ENCODE measurements around the gene HACL1.

HACL1 gene

DNA sequence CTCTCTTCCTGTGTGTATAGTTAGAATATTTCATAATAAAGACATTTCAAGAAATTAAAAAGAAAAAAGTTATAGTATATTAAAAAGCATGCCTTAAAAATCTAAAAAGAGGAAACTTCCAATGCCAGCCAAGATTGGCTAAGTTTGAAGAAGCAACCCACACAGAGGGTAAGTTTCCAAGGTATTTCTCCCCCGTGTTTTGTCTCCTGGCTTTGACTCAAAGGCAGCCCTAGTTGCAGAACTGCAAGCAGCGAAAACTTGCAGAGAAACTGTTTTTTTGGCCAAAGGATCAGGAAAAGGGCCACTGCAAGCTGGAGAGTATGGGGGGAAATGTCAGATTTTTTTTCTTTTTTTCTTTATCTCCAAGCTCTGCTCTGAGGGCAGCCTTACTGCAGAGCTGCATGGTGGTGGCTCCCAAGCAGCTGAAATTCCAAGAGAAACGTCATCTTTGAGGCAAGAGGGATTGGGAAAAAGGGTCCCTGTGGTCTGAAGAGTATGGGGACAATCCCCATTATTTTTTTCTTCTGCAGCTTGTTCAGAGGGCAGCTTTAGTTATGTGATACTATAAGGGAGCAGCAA, 23.0 kb downstream of the HACL1 start:
- no peaks in the 10 kb centered on the region for H3K9me3 ChIP-seq (ENCODE audit: control insufficient read depth, insufficient read depth, low read length)
- H3K27me3 ChIP-seq (ENCODE audit: control insufficient read depth, insufficient read depth, low read length), result no peaks in the 10 kb centered on the region
- no peak overlapping the region for H3K9ac ChIP-seq (ENCODE audit: low read depth, low read length)
- no peaks in the 10 kb centered on the region for H3K4me1 ChIP-seq (ENCODE audit: control insufficient read depth, insufficient read depth, low read length)
- no peak overlapping the region for H3K27ac ChIP-seq (ENCODE audit: low read depth, low read length)
- H3K4me3 ChIP-seq (ENCODE audit: low read depth, low read length), result no peak overlapping the region
- peaks cover 76% of the 10 kb centered on the region for H3K36me3 ChIP-seq (ENCODE audit: control insufficient read depth, insufficient read depth, low read length)

DNA sequence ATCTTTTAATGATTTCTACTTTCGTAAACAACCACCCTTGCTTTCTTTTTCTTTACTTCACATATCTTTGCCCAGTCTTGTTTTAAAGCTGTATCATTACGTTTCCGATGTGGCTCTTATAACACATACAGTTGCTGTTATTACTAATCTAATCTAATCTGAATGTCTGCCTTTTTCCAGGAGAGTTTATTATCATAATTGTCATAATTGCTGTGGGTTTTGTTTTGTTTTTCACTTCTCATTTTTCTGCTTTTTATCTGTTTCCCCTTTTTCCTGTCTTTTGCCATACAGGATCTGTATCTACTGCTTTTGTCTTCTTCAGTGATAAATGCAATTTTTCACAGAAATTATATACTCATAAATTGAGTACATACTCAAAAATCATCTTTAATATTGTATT, 24.9 kb downstream of the HACL1 start:
- H3K4me3 ChIP-seq (ENCODE audit: low read depth, low read length), result no peak overlapping the region
- no peak overlapping the region for H3K27ac ChIP-seq (ENCODE audit: low read depth, low read length)
- H3K36me3 ChIP-seq (ENCODE audit: control insufficient read depth, insufficient read depth, low read length), result peaks cover 75% of the 10 kb centered on the region
- H3K4me1 ChIP-seq (ENCODE audit: control insufficient read depth, insufficient read depth, low read length), result no peaks in the 10 kb centered on the region
- no peak overlapping the region for H3K9ac ChIP-seq (ENCODE audit: low read depth, low read length)
- H3K9me3 ChIP-seq (ENCODE audit: control insufficient read depth, insufficient read depth, low read length), result no peaks in the 10 kb centered on the region
- H3K27me3 ChIP-seq (ENCODE audit: control insufficient read depth, insufficient read depth, low read length), result no peaks in the 10 kb centered on the region

DNA sequence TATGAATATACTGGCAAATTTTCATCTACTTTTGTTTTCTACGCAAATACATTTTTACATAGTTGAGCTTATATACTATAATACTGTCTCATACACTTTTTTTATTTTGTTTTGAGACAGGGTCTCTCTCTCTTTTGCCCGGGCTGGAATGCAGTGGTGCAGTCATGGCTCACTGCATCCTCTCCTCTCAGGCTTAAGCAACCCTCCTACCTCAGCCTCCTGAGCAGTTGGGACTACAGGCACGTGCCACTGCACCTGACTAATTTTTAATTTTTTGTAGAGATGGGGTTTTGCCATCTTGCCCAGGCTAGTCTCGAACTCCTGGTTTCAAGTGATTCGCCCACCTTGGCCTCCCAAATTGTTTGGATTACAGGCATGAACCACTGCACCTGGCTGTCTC, 25.9 kb downstream of the HACL1 start:
- Histone ChIP-seq H3K27me3 (ENCODE audit: control insufficient read depth, insufficient read depth, low read length) (no peaks in the 10 kb centered on the region), H3K9ac (ENCODE audit: low read depth, low read length) (no peak overlapping the region), H3K27ac (ENCODE audit: low read depth, low read length) (no peak overlapping the region), H3K36me3 (ENCODE audit: control insufficient read depth, insufficient read depth, low read length) (peaks cover 75% of the 10 kb centered on the region), H3K9me3 (ENCODE audit: control insufficient read depth, insufficient read depth, low read length) (no peaks in the 10 kb centered on the region), H3K4me3 (ENCODE audit: low read depth, low read length) (no peak overlapping the region), H3K4me1 (ENCODE audit: control insufficient read depth, insufficient read depth, low read length) (no peaks in the 10 kb centered on the region)

DNA sequence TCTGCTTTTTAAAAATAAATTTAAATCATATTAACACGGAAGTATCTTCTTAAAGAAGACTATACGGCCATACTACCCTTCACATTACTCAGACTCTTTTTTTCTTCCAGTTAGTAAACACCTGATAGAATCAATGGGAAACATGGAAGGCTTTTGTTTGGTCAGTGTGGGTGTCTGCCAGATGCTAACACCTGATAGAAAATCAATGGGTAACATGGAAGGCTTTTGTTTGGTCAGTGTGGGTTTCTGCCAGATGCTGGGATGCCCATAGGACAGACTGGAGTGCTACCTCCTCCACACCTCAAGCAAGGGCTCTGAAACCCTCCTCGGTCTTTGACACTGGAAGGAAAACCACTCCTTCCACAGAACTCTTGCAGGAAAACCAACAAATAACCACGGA, 29.2 kb downstream of the HACL1 start:
- no peaks in the 10 kb centered on the region for H3K4me1 ChIP-seq (ENCODE audit: control insufficient read depth, insufficient read depth, low read length)
- peaks cover 72% of the 10 kb centered on the region for H3K36me3 ChIP-seq (ENCODE audit: control insufficient read depth, insufficient read depth, low read length)
- no peak overlapping the region for H3K9ac ChIP-seq (ENCODE audit: low read depth, low read length)
- H3K27me3 ChIP-seq (ENCODE audit: control insufficient read depth, insufficient read depth, low read length), result no peaks in the 10 kb centered on the region
- no peak overlapping the region for H3K27ac ChIP-seq (ENCODE audit: low read depth, low read length)
- H3K9me3 ChIP-seq (ENCODE audit: control insufficient read depth, insufficient read depth, low read length), result no peaks in the 10 kb centered on the region
- no peak overlapping the region for H3K4me3 ChIP-seq (ENCODE audit: low read depth, low read length)

DNA sequence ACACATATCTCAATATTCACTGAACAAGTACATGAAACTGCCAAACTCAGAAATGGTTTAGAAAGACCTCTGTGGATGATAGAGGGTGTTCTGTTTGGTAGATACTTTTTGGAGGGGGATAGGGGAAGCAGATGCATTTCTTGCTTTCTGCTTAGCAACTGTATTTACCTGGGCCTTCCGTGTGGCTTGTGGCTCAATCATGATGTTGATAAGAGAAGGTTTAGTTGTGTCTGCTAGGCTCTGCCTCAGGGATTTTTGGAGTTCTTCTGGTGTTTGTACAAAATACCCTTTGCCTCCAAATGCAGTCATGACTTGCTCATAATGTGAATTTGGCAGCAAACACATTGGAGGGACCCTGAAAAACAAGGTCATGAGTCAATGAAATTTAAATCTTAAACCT, 38.2 kb downstream of the HACL1 start:
- Histone ChIP-seq H3K9me3 (ENCODE audit: control insufficient read depth, insufficient read depth, low read length) (no peaks in the 10 kb centered on the region), H3K4me3 (ENCODE audit: low read depth, low read length) (no peak overlapping the region), H3K36me3 (ENCODE audit: control insufficient read depth, insufficient read depth, low read length) (peaks cover 81% of the 10 kb centered on the region), H3K27me3 (ENCODE audit: control insufficient read depth, insufficient read depth, low read length) (no peaks in the 10 kb centered on the region), H3K27ac (ENCODE audit: low read depth, low read length) (no peak overlapping the region), H3K9ac (ENCODE audit: low read depth, low read length) (no peak overlapping the region), H3K4me1 (ENCODE audit: control insufficient read depth, insufficient read depth, low read length) (no peaks in the 10 kb centered on the region)

DNA sequence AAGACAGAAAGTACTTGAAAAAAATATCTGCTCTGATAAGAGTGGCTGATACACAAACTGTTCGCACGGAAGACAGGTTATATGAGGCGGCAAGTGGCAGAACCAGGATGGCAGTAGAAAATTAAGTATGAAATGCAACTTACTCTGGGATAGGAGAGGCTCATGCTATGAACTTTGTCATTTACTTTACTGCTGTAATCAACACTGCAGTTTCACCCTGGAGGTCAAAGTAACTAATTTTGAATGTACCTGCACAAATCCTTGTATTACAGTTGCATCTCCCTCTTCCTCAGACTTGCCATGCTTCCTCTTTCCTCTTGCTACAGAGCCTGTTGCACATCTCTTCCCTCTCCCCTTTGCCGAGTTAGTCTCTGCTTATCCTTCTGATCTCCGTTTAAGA, 38.8 kb downstream of the HACL1 start:
- Histone ChIP-seq H3K9ac (ENCODE audit: low read depth, low read length) (no peak overlapping the region), H3K27ac (ENCODE audit: low read depth, low read length) (no peak overlapping the region), H3K4me1 (ENCODE audit: control insufficient read depth, insufficient read depth, low read length) (no peaks in the 10 kb centered on the region), H3K36me3 (ENCODE audit: control insufficient read depth, insufficient read depth, low read length) (peaks cover 75% of the 10 kb centered on the region), H3K27me3 (ENCODE audit: control insufficient read depth, insufficient read depth, low read length) (no peaks in the 10 kb centered on the region), H3K9me3 (ENCODE audit: control insufficient read depth, insufficient read depth, low read length) (no peaks in the 10 kb centered on the region), H3K4me3 (ENCODE audit: low read depth, low read length) (no peak overlapping the region)

DNA sequence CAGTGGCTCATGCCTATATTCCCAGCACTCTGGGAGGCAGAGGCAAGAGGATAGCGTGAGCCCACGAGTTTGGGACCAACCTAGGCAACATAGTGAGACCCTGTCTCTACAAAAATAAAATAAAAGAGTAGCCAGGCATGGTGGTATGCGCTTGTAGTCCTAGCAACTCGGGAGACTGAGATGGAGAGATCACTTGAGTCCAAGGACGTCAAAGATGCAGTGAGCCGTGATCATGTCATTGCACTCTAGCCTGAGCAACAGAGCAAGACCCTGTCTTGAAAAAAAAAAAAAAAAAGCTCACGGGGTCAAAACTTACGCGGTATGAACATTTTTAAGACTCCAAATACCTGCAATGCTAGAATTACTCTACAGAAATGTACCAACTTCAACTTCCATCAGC, 42.8 kb downstream of the HACL1 start:
- H3K9ac ChIP-seq (ENCODE audit: low read depth, low read length), result no peak overlapping the region
- H3K27ac ChIP-seq (ENCODE audit: low read depth, low read length), result no peak overlapping the region
- no peak overlapping the region for H3K4me3 ChIP-seq (ENCODE audit: low read depth, low read length)
- peaks cover 37% of the 10 kb centered on the region for H3K36me3 ChIP-seq (ENCODE audit: control insufficient read depth, insufficient read depth, low read length)
- no peaks in the 10 kb centered on the region for H3K9me3 ChIP-seq (ENCODE audit: control insufficient read depth, insufficient read depth, low read length)
- no peaks in the 10 kb centered on the region for H3K27me3 ChIP-seq (ENCODE audit: control insufficient read depth, insufficient read depth, low read length)
- H3K4me1 ChIP-seq (ENCODE audit: control insufficient read depth, insufficient read depth, low read length), result no peaks in the 10 kb centered on the region

DNA sequence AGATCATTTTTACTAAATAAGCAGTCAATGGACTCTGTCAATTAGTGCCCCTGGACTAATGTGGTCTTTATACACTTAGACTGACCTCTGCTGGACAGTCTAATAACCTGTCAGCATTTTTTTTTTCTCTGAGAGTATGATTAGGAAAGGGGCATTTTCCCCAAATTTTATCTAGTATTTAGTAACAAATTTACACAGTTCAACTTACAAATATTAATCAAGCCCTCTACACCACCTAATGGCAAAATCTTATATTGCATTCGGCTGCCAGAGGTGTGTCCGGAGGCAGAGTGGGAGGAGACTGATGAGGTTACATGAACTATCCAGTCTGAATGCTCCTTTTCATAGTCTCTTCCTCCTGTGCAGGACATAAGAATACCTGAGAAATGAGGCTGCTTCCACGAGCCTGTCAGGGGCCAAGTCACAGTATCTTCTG, 43.8 kb downstream of the HACL1 start:
- Histone ChIP-seq H3K27me3 (ENCODE audit: control insufficient read depth, insufficient read depth, low read length) (no peaks in the 10 kb centered on the region), H3K9me3 (ENCODE audit: control insufficient read depth, insufficient read depth, low read length) (no peaks in the 10 kb centered on the region), H3K27ac (ENCODE audit: low read depth, low read length) (no peak overlapping the region), H3K4me1 (ENCODE audit: control insufficient read depth, insufficient read depth, low read length) (no peaks in the 10 kb centered on the region), H3K36me3 (ENCODE audit: control insufficient read depth, insufficient read depth, low read length) (peaks cover 27% of the 10 kb centered on the region), H3K4me3 (ENCODE audit: low read depth, low read length) (no peak overlapping the region), H3K9ac (ENCODE audit: low read depth, low read length) (no peak overlapping the region)

DNA sequence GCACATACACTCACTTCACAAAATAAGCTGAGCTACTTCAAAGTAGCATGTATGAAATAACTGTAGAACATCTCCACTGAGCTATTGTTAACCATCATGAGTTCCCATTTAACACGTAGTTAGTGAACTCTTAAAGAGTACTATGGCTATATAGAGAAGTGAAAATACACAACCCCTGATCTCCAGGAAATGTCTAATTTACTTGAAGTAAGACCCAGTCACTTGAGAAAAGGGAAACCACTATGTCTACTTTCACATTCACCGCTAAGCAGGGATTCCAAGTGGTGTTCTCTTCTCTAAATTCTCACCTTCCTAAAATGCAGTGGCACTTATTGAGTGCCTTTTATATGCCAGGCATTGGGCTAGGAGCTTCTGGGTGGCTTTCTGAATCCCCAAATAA, 44.9 kb downstream of the HACL1 start:
- Histone ChIP-seq H3K27ac (ENCODE audit: low read depth, low read length) (no peak overlapping the region), H3K36me3 (ENCODE audit: control insufficient read depth, insufficient read depth, low read length) (peaks cover 17% of the 10 kb centered on the region), H3K4me3 (ENCODE audit: low read depth, low read length) (no peak overlapping the region), H3K4me1 (ENCODE audit: control insufficient read depth, insufficient read depth, low read length) (no peaks in the 10 kb centered on the region), H3K27me3 (ENCODE audit: control insufficient read depth, insufficient read depth, low read length) (no peaks in the 10 kb centered on the region), H3K9ac (ENCODE audit: low read depth, low read length) (no peak overlapping the region), H3K9me3 (ENCODE audit: control insufficient read depth, insufficient read depth, low read length) (no peaks in the 10 kb centered on the region)

DNA sequence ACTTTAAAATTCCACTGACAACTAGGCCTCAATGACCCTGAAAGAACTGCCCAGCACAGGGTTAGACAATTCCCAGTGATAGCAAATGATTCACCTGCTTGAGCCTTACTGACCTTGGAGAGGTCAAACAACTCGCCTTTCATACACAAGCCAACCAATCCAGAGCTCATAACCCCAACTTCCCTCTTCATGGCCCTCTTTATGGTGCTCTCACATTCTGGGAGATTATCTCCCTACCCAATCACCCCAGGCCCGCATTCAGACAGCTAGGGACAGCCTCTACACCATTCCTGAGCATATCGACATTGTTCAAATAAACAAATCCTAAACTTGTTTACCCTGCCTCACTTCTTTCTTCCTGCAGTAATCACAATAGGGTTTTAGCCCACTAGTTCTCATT, 47.6 kb downstream of the HACL1 start:
- H3K36me3 ChIP-seq (ENCODE audit: control insufficient read depth, insufficient read depth, low read length), result no peaks in the 10 kb centered on the region
- no peak overlapping the region for H3K9ac ChIP-seq (ENCODE audit: low read depth, low read length)
- no peaks in the 10 kb centered on the region for H3K27me3 ChIP-seq (ENCODE audit: control insufficient read depth, insufficient read depth, low read length)
- no peaks in the 10 kb centered on the region for H3K4me1 ChIP-seq (ENCODE audit: control insufficient read depth, insufficient read depth, low read length)
- no peaks in the 10 kb centered on the region for H3K9me3 ChIP-seq (ENCODE audit: control insufficient read depth, insufficient read depth, low read length)
- no peak overlapping the region for H3K27ac ChIP-seq (ENCODE audit: low read depth, low read length)
- H3K4me3 ChIP-seq (ENCODE audit: low read depth, low read length), result no peak overlapping the region

DNA sequence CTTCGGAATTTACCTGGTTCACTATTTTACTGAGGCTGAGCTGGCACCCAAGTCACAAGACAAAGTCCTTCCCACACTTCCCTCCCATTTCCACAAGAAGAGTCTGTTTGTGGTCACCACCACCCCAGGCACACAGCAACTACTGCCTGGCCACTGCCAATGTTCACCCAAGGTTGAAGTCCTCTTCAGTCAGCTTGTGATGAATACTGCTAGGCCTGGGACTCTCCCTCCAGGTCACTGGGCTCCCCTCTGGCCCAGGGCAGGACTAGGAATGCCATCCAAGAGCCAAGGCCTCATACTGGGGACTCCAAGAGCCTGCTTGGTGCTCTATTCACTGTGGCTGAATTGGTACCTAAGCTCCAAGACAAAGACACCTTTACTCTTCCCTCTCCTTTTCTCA, 49.5 kb downstream of the HACL1 start:
- Histone ChIP-seq H3K4me1 (ENCODE audit: control insufficient read depth, insufficient read depth, low read length) (no peaks in the 10 kb centered on the region), H3K9me3 (ENCODE audit: control insufficient read depth, insufficient read depth, low read length) (no peaks in the 10 kb centered on the region), H3K27ac (ENCODE audit: low read depth, low read length) (no peak overlapping the region), H3K9ac (ENCODE audit: low read depth, low read length) (no peak overlapping the region), H3K27me3 (ENCODE audit: control insufficient read depth, insufficient read depth, low read length) (no peaks in the 10 kb centered on the region), H3K36me3 (ENCODE audit: control insufficient read depth, insufficient read depth, low read length) (no peaks in the 10 kb centered on the region), H3K4me3 (ENCODE audit: low read depth, low read length) (no peak overlapping the region)

DNA sequence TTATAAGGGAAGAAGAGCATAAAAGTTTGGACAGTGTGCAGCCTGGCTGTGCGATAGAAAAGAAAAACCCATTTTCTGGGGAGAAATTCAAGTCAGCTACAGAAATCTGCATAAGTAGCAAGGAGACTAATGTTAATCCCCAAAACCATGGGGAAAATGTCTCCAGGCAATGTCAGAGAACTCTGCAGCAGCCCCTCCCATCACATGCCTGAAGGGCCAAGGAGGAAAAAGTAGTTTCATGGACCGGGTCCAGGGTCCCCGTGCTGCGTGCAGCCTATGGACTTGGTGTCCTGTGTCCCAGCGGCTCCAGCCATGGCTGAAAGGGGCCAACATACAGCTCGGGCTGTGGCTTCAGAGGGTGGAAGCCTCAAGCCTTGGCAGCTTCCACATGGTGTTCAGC, 51.5 kb downstream of the HACL1 start:
- no peaks in the 10 kb centered on the region for H3K27me3 ChIP-seq (ENCODE audit: control insufficient read depth, insufficient read depth, low read length)
- H3K9me3 ChIP-seq (ENCODE audit: control insufficient read depth, insufficient read depth, low read length), result no peaks in the 10 kb centered on the region
- no peak overlapping the region for H3K27ac ChIP-seq (ENCODE audit: low read depth, low read length)
- no peaks in the 10 kb centered on the region for H3K36me3 ChIP-seq (ENCODE audit: control insufficient read depth, insufficient read depth, low read length)
- H3K4me1 ChIP-seq (ENCODE audit: control insufficient read depth, insufficient read depth, low read length), result no peaks in the 10 kb centered on the region
- no peak overlapping the region for H3K9ac ChIP-seq (ENCODE audit: low read depth, low read length)
- no peak overlapping the region for H3K4me3 ChIP-seq (ENCODE audit: low read depth, low read length)
